G401.6 (cell line): ENCODE data around the gene ZMIZ1.
"Not testable (repeated sequence)": the region's sequence is repeated elsewhere in the genome, so short reads cannot be mapped to it uniquely, and the experiment has no call there.

Experiments used
- FAIRE-seq: peaks from 2 replicates; lab custom pipeline; 2012; peaks lifted over from hg19 to GRCh38; lab: Jason Lieb, UNC

ZMIZ1 gene

GRCh38 chr10:79328147-79328701 is 259.5 kb downstream of the ZMIZ1 start:
- no peak for FAIRE-seq

GRCh38 chr10:79328737-79329504 is 260.2 kb downstream of the ZMIZ1 start:
- FAIRE-seq: no peak

DNA sequence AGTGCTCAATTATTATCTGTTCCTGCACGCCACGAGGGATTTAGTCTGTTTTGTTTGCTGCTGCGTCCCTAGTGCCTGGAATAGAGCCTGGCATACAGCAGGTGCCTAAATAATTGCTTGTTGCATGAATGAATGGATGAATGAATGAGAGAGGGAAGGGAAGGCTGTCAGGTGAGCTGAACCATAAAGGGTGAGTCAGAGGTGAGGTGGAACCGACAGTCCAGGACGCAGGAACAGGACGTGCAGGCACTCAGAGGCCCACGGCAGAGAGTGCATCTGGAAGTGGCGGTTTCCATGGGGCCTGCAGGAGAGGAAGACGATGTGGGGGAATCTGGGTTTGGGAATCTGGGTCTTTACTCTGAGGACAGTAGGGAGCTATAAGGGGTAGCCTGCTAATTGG is 260.8 kb downstream of the ZMIZ1 start:
- no peak for FAIRE-seq

GRCh38 chr10:79331226-79331625 is 262.5 kb downstream of the ZMIZ1 start:
- FAIRE-seq: no peak

DNA sequence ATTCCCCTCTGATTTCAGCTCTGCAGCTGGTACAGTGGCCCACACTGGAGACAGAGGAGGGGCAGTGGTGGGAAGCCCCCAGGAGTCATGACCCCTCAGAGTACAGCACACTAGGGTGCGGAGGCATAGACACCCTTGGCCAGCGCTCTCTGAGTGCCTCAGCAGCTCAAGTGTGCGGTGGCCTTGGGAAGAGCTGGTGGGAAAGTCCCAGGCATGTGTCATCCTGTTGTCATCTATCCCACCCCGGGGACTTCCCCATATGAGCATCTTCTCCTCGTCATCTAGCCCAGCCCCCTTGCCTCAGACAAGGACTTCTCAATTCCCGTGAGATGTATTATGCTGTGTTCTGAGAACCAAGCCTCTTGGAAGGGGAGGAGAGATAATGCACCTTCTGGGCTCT is 262.9 kb downstream of the ZMIZ1 start:
- no peak for FAIRE-seq

- FAIRE-seq: not testable (repeated sequence)
Observed at GRCh38 chr10:79332610-79333315, 264.0 kb downstream of the ZMIZ1 start.

DNA sequence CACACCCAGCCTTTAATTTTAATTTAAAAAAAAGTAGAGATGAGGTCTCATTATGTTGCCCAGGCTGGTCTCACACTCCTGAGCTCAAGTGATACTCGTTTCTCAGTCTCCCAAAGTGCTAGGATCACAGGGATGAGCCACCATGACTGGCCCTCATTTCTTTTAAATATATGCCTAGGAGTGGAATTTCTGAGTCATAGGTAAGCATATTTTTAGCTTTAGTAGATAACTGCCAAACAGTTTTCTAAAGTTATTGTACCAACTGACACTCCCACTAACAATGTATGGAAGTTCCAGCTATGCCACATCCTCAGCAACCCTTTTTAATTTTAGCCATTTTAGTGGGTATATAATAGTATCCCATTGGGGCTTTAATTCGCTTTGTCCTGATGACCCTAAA is 264.7 kb downstream of the ZMIZ1 start:
- FAIRE-seq: no peak

- FAIRE-seq: no peak
Observed at GRCh38 chr10:79334573-79334972, 265.8 kb downstream of the ZMIZ1 start.

- no peak for FAIRE-seq
Observed at GRCh38 chr10:79335094-79335469, 266.3 kb downstream of the ZMIZ1 start.

DNA sequence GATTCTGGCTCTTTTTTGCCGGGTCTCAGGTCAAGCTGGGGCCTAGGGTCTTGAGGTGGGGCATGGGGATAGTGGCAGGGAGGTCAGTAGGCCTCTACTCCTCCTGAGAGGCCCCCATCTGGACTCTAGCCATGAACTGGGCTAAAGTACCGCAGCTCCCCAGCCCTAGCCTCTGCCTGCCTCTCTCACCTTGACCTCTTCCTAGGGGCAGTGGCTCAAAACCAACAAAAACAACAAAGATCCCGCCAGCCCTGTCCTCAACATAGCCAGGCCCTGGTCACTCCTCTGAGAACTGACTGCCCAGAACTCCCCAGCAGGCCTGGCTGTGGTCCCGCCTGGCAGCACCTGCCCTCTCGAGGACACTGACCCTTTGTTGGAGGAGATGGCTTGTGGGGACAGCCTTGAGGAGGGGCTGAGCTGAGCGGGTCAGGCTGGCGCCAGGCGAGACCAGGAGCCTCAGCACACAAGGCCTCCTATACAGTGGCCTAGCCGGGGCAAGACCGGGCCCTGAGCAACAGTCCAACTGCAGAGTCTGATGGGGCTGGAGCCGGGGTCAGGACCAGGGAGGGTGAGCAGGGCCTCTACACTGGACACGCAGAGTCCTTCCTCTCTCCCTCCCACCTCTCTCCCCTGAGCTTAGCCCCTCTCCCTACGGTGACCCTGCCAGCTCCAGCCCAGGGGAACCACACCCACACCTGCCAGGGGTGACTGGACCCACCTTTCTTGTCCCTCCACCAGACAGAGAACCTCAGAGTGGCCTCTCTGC is 266.9 kb downstream of the ZMIZ1 start:
- FAIRE-seq: no peak

DNA sequence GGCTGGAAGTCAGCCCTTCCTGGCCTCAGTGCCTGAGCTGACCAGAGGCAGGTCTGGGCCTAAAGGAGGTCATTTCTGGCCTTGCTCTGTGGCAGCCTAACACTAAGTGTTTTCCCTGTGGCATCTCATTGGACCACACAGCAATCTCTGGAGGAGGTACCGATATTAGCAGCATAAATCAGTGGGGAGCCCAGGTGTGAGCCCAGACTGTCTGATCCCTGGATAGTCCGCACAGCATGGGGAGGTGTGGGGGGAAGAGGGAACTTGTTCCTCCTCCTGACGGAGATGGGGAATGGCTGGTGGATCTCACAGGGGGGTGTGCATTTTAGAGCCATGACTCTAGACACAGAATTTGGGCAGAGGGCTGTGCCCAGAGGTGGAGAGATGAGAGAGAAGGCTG is 267.5 kb downstream of the ZMIZ1 start:
- no peak for FAIRE-seq

- FAIRE-seq: no peak
Observed at GRCh38 chr10:79336739-79337138, 268.0 kb downstream of the ZMIZ1 start.

DNA sequence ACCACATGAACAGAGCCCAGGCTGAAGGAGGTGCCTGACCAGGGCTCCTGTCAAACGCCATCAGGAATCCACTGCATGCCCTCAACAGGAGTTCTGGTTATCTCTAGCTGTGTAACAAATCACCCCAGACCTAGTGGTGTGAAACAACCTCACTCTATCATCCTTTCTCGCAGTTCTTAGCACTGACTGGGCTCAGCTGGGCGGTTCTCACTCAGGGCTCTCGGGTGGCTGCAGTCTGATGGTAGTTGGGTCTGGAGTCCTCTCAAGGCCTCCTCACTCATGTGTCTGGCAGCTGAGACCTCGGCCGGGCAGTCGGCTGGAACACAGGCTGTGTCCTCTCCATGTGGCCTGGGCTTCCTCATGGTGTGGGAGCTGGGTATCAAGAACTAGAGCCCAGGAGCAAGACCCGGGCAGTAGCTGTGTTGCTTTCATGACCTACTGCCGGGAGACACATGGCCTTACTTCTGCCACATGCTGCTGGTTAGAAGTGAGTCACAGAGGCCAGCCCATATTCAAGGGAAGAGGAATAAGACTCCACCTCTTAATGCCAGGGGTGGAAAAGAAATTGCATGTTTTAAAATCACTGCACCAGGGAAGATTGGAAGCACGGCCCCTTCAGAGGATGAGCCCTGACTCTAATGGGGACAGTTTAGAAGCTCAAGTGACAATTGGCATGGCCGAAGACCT is 269.2 kb downstream of the ZMIZ1 start:
- FAIRE-seq: not testable (repeated sequence)

DNA sequence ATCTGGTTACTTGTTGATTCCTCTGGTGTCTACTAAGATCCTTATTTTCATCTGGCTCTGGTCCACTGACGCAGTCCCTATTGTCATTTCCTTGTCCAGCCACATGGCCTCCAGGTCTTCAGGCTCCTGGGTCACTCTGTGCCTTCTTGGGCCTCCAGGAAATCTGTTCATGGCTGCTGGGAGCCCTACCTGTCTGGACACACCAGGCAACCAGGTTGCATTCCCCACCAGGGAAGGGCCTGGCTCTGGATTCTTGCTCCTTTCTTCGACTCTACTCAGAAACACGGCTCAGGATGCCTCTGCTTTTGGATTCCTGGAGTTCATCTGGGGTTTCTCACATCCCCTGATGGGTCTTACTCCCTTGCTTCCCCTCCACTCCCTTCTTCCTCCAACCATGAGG is 270.5 kb downstream of the ZMIZ1 start:
- no peak for FAIRE-seq

- no peak for FAIRE-seq
Observed at GRCh38 chr10:79340646-79341244, 272.0 kb downstream of the ZMIZ1 start.

DNA sequence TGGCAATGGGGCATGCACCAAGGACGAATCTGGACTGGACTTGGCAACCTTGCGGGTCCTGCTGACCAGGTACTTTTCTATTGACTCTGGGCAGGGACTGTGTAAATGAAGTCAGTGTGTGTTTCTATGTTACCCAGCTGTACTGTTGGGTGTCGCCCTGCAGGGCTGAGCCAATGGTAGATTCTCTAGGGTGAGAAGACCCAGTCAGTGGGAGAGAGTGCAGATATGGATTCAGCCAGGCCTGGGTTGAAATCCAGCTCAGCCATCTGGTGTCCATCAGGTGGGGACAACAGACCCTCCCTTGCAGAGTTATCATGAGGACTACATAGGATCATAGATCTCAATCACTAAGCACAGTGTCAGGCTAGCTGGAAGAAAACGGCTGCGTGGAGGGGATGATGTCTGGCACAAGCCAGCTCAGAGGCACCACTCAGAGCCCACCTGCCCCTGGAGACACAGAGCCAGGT is 273.6 kb downstream of the ZMIZ1 start:
- no peak for FAIRE-seq

GRCh38 chr10:79342811-79343561 is 274.2 kb downstream of the ZMIZ1 start:
- no peak for FAIRE-seq

DNA sequence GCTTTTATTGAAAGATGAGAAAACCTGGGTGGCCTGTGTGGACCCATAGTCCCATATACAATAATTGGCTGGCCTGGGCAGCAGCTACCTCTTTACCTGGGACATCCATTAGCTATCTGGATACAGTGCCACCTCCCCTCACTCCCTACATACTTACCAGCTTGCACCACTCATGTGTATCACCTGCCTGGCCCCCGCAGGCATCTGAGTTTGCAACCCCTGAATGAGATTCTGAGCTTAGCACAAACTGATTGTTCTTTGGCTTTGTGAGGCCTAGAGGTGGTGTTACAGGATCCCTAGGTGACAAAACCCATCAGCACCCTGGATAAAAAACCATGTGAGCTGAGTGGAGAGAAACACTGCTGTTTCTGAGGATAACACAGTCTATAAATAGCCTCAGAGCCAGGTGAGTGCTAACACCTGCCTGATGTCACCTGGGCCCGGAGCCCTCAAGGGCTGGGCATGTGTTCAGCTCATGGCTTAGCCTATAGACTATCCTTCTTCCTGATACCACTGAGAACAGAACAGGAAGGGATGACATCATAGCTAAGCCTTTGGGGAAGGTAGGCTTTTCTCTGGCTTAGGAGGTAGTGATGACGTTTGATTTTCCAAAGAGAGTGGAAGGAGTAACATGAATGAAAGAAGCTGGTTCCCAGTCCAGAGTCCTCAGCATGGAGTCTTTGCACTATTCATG is 275.9 kb downstream of the ZMIZ1 start:
- FAIRE-seq: no peak

DNA sequence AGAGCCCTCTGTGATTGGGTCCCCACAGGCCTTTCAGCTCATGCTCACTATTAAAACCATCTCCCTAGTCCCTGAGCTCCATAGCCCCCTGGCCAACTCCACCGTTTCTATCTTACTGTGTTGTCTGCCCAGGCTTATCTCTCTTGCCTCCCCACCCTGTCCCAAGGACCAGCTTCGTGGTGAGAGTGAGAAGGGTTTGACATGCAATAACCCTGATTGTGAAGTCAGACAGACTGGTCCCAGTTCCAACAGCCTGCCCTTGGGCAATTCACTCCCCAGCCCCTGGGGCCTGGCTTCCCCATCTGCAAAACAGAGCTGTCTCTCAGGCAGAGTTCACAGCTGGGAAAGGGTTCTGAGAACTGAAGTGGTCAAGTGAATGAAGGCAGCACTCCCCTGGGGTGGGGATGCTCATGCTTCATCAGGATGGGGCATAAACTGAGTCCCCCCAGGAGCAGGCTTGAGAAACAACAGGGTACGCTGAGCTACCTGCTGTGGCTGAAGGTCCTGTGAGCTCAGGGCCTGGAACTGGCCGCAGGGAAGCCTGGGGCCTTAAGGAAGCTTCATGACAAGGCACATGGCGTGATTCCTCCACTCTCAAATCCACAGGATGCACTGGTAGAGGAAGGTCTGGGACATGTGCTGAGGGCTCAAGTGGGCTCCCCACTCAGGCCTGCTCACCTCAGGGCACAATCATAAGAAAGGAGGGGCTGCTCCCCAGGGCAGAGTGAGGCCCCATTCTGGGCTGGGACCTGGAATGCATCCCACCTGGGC is 276.7 kb downstream of the ZMIZ1 start:
- FAIRE-seq: no peak

- FAIRE-seq: no peak
Observed at GRCh38 chr10:79346012-79346340, 277.2 kb downstream of the ZMIZ1 start.
